Stimulated activated CD8-positive, alpha-beta memory T cell treated with anti-CD3 and anti-CD28 coated beads, Interleukin-15, amount 100 ng/mL, for 1 hour (primary cell): ENCODE results near the gene RBM44.
"Not testable (repeated sequence)": the region's sequence is repeated elsewhere in the genome, so short reads cannot be mapped to it uniquely, and the experiment has no call there.

ENCODE experiments used
- DNase-seq: peaks from one replicate; pipeline ENCODE4 v3.0.0-alpha.2; 2020; ENCODE audit warnings: low read depth

Gene RBM44

GRCh38 chr2:237798236-237799059, at the start of gene RBM44:
RBM44 (plus strand) TSS chr2:237798779; CDS start chr2:237813610, 14,831 bp downstream.
- DNase-seq = no peak

- DNase-seq = no peak
Observed at GRCh38 chr2:237749002-237749401, 49.6 kb upstream of the RBM44 start.

GRCh38 chr2:237749961-237750360, 48.6 kb upstream of the RBM44 start:
- DNase-seq = no peak

GRCh38 chr2:237750441-237750840, 48.1 kb upstream of the RBM44 start:
- DNase-seq = not testable (repeated sequence)

- DNase-seq = no peak
Observed at GRCh38 chr2:237752761-237753165, 45.8 kb upstream of the RBM44 start.

- DNase-seq = no peak
Observed at GRCh38 chr2:237754182-237754581, 44.4 kb upstream of the RBM44 start.

- DNase-seq = no peak
Observed at GRCh38 chr2:237754626-237755248, 43.8 kb upstream of the RBM44 start.

- DNase-seq = no peak
Observed at GRCh38 chr2:237757616-237758015, 41.0 kb upstream of the RBM44 start.

- DNase-seq = no peak
Observed at GRCh38 chr2:237758185-237758584, 40.4 kb upstream of the RBM44 start.

- no peak for DNase-seq
Observed at GRCh38 chr2:237759176-237759575, 39.4 kb upstream of the RBM44 start.

GRCh38 chr2:237760506-237761502, 37.8 kb upstream of the RBM44 start:
- DNase-seq = no peak

- not testable (repeated sequence) for DNase-seq
Observed at GRCh38 chr2:237762291-237763182, 36.0 kb upstream of the RBM44 start.

- DNase-seq = no peak
Observed at GRCh38 chr2:237763812-237764211, 34.8 kb upstream of the RBM44 start.

GRCh38 chr2:237765122-237765521, 33.5 kb upstream of the RBM44 start:
- not testable (repeated sequence) for DNase-seq

- no peak for DNase-seq
Observed at GRCh38 chr2:237765875-237766274, 32.7 kb upstream of the RBM44 start.

GRCh38 chr2:237766340-237766739, 32.2 kb upstream of the RBM44 start:
- DNase-seq = no peak

GRCh38 chr2:237772513-237772912, 26.1 kb upstream of the RBM44 start:
- DNase-seq = no peak

GRCh38 chr2:237773826-237774225, 24.8 kb upstream of the RBM44 start:
- DNase-seq = no peak

- DNase-seq = no peak
Observed at GRCh38 chr2:237774811-237775553, 23.6 kb upstream of the RBM44 start.

GRCh38 chr2:237779521-237779920, 19.1 kb upstream of the RBM44 start:
- DNase-seq = no peak
